ENCODE results near the gene RAPGEF4. TPM values are rescaled to one million over a fixed set of nuclear protein-coding genes. Genes with fewer than 3 reads are reported as not detected.

Gene RAPGEF4
- total RNA-seq, 1 experiment from 2014 or later = 0.59 TPM

- no peaks in the 10 kb centered on the region for H3K36me3 ChIP-seq (ENCODE audit: control insufficient read depth in 1 of 2, insufficient read depth in 2 of 2, low read length in 2 of 2)
- ChIA-PET RAD21 (ENCODE audit: low non-redundant PET in 1 of 2, low total read pairs in 2 of 2, uncharacterized antibody in 2 of 2, unreplicated experiment in 2 of 2) (no interaction called here), CTCF (no interaction called here), POLR2A (no interaction called here)
- H3K79me2 ChIP-seq (ENCODE audit: insufficient read depth, low read length) = no peaks in the 10 kb centered on the region
- H2AFZ ChIP-seq (ENCODE audit: low read depth, low read length, poor library complexity, severe bottlenecking) = no peak overlapping the region
- no peaks in the 10 kb centered on the region for H3K9me3 ChIP-seq (ENCODE audit: control insufficient read depth in 1 of 2, insufficient read depth in 1 of 2, low read depth in 1 of 2, low read length in 2 of 2)
- BruUV-seq (replicated peaks) = no TSS peak
- no peaks in the 10 kb centered on the region for H4K20me1 ChIP-seq (ENCODE audit: insufficient read depth)
- H3K4me3 ChIP-seq (replicated peaks in 1 of 2; ENCODE audit: low read depth in 1 of 2, low read length in 2 of 2) = no peak overlapping the region
- DNase-seq (ENCODE audit: low read depth, low spot score) (no peak), ATAC-seq (no peak)
- no peaks in the 10 kb centered on the region for H3K4me1 ChIP-seq (ENCODE audit: control insufficient read depth in 1 of 2, insufficient read depth in 2 of 2, low read length in 2 of 2)
- TF ChIP-seq CEBPB (IDR thresholded peaks at IDR 0.05; ENCODE audit: low read depth) (no peak), REST (IDR thresholded peaks at IDR 0.05; ENCODE audit: low read depth) (no peak), EZH2phosphoT487 (IDR thresholded peaks at IDR 0.05; ENCODE audit: borderline replicate concordance) (no peak), FOSL1 (IDR thresholded peaks at IDR 0.05; ENCODE audit: low read depth) (no peak), YY1 (IDR thresholded peaks at IDR 0.05; ENCODE audit: extremely low read depth, insufficient replicate concordance, low read depth, low read length) (no peak), SRF (IDR thresholded peaks at IDR 0.05; ENCODE audit: low read depth) (no peak), ZFX (IDR thresholded peaks at IDR 0.05) (no peak), EGR1 (IDR thresholded peaks at IDR 0.05; ENCODE audit: low read depth) (no peak), TCF7L2 (IDR thresholded peaks at IDR 0.05; ENCODE audit: borderline replicate concordance, extremely low read depth, insufficient read depth, insufficient read length) (no peak), POLR2AphosphoS5 (IDR thresholded peaks at IDR 0.05; ENCODE audit: low read depth, low read length) (no peak)
- TF ChIP-seq, protein P1, sequence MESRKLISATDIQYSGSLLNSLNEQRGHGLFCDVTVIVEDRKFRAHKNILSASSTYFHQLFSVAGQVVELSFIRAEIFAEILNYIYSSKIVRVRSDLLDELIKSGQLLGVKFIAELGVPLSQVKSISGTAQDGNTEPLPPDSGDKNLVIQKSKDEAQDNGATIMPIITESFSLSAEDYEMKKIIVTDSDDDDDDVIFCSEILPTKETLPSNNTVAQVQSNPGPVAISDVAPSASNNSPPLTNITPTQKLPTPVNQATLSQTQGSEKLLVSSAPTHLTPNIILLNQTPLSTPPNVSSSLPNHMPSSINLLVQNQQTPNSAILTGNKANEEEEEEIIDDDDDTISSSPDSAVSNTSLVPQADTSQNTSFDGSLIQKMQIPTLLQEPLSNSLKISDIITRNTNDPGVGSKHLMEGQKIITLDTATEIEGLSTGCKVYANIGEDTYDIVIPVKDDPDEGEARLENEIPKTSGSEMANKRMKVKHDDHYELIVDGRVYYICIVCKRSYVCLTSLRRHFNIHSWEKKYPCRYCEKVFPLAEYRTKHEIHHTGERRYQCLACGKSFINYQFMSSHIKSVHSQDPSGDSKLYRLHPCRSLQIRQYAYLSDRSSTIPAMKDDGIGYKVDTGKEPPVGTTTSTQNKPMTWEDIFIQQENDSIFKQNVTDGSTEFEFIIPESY (IDR thresholded peaks at IDR 0.05; ENCODE audit: extremely low read depth, insufficient replicate concordance, low read length) = no peak
- intact Hi-C loops (cut with micrococcal nuclease) = no loop called here
- H3K27me3 ChIP-seq (ENCODE audit: insufficient read depth, low read length) = no peaks in the 10 kb centered on the region
- no peak overlapping the region for H3K4me2 ChIP-seq (ENCODE audit: low read length)
- H3K27ac ChIP-seq (ENCODE audit: low read depth, low read length) = no peak overlapping the region
- no peaks in the 10 kb centered on the region for H3K9me2 ChIP-seq (ENCODE audit: insufficient read depth)
- no peak overlapping the region for H3K9ac ChIP-seq (ENCODE audit: low read length)
These were observed 323.0 kb downstream of the RAPGEF4 start for GRCh38 chr2:173058673-173059072.
